ENCODE results near the gene HGF. TPM values are rescaled to one million over a fixed set of nuclear protein-coding genes. Genes with fewer than 3 reads are reported as not detected.

The HGF gene
- polyA plus RNA-seq, 1 experiment, result 1.1 TPM

GRCh38 chr7:81779706-81780105 lies 9.9 kb upstream of the HGF start:
- ChIA-PET CTCF (no interaction called here), POLR2A (no interaction called here)
- no peak for TF ChIP-seq CTCF (IDR thresholded peaks at IDR 0.05; ENCODE audit: insufficient read depth, low read depth, low read length)

GRCh38 chr7:81777697-81778096 lies 7.8 kb upstream of the HGF start:
- POLR2A ChIA-PET, result no interaction called here
- CTCF ChIA-PET, result interaction anchor here (0.9 kb wide), 1 partner anchor 12 kb away, joined by 3 read pairs; no protein-coding TSS in a partner anchor
- H3K36me3 ChIP-seq (ENCODE audit: control insufficient read depth, insufficient read depth, low read length), result no peaks in the 10 kb centered on the region
- no peaks in the 10 kb centered on the region for H3K27me3 ChIP-seq (ENCODE audit: control insufficient read depth, insufficient read depth, low read length)
- no peak for TF ChIP-seq CTCF (IDR thresholded peaks at IDR 0.05; ENCODE audit: insufficient read depth, low read depth, low read length)
- H3K4me3 ChIP-seq (ENCODE audit: low read depth, low read length), result no peak overlapping the region
- DNase-seq (ENCODE audit: low read depth), result no peak

More at GRCh38 chr7:81779706-81780105, 9.9 kb upstream of the HGF start:
- no peaks in the 10 kb centered on the region for H3K27me3 ChIP-seq (ENCODE audit: control insufficient read depth, insufficient read depth, low read length)
- no peak overlapping the region for H3K4me3 ChIP-seq (ENCODE audit: low read depth, low read length)
- no peak for DNase-seq (ENCODE audit: low read depth)
- H3K36me3 ChIP-seq (ENCODE audit: control insufficient read depth, insufficient read depth, low read length), result no peaks in the 10 kb centered on the region

- ChIA-PET POLR2A (no interaction called here), CTCF (interaction anchor here (0.9 kb wide), 1 partner anchor 12 kb away, joined by 3 read pairs; no protein-coding TSS in a partner anchor)
- Histone ChIP-seq H3K27me3 (ENCODE audit: control insufficient read depth, insufficient read depth, low read length) (no peaks in the 10 kb centered on the region), H3K4me3 (ENCODE audit: low read depth, low read length) (no peak overlapping the region), H3K36me3 (ENCODE audit: control insufficient read depth, insufficient read depth, low read length) (no peaks in the 10 kb centered on the region)
- no peak for DNase-seq (ENCODE audit: low read depth)
- no peak for TF ChIP-seq CTCF (IDR thresholded peaks at IDR 0.05; ENCODE audit: insufficient read depth, low read depth, low read length)
These were observed 7.2 kb upstream of the HGF start for GRCh38 chr7:81776948-81777630.

GRCh38 chr7:81776161-81776560 lies 6.3 kb upstream of the HGF start:
- no peak for DNase-seq (ENCODE audit: low read depth)
- no peaks in the 10 kb centered on the region for H3K36me3 ChIP-seq (ENCODE audit: control insufficient read depth, insufficient read depth, low read length)
- no peak overlapping the region for H3K4me3 ChIP-seq (ENCODE audit: low read depth, low read length)
- H3K27me3 ChIP-seq (ENCODE audit: control insufficient read depth, insufficient read depth, low read length), result no peaks in the 10 kb centered on the region
- ChIA-PET CTCF (no interaction called here), POLR2A (no interaction called here)
- TF ChIP-seq CTCF (IDR thresholded peaks at IDR 0.05; ENCODE audit: insufficient read depth, low read depth, low read length), result no peak

GRCh38 chr7:81775560-81775959 lies 5.7 kb upstream of the HGF start:
- H3K27me3 ChIP-seq (ENCODE audit: control insufficient read depth, insufficient read depth, low read length), result no peaks in the 10 kb centered on the region
- H3K4me3 ChIP-seq (ENCODE audit: low read depth, low read length), result no peak overlapping the region
- no peak for DNase-seq (ENCODE audit: low read depth)
- POLR2A ChIA-PET, result no interaction called here
- CTCF ChIA-PET, result interaction anchor here (0.6 kb wide), 1 partner anchor 10 kb away, joined by 3 read pairs; no protein-coding TSS in a partner anchor
- H3K36me3 ChIP-seq (ENCODE audit: control insufficient read depth, insufficient read depth, low read length), result no peaks in the 10 kb centered on the region
- TF ChIP-seq CTCF (IDR thresholded peaks at IDR 0.05; ENCODE audit: insufficient read depth, low read depth, low read length), result no peak
